Glutamatergic neuron (in vitro differentiated cells): ENCODE data around the gene CEP120. TPM values are rescaled to one million over a fixed set of nuclear protein-coding genes. Genes with fewer than 3 reads are reported as not detected.
"Not testable (repeated sequence)": the region's sequence is repeated elsewhere in the genome, so short reads cannot be mapped to it uniquely, and the experiment has no call there.

Experiments used
- DNase-seq: peaks from one replicate; pipeline ENCODE4 v3.0.0; 2022
- H3K27ac Mint-ChIP-seq: one replicate; pipeline ENCODE4 v1.8.0; 2020; ENCODE audit warnings: mild to moderate bottlenecking, mixed read lengths, inconsistent platforms; ENCODE audit not compliant: unreplicated experiment
- H3K27me3 Mint-ChIP-seq: one replicate; pipeline ENCODE4 v1.8.0; 2020; ENCODE audit warnings: mild to moderate bottlenecking, moderate library complexity, mixed read lengths, inconsistent platforms; ENCODE audit not compliant: unreplicated experiment
- H3K36me3 Mint-ChIP-seq: one replicate; pipeline ENCODE4 v1.8.0; 2020; ENCODE audit warnings: mild to moderate bottlenecking, mixed read lengths, inconsistent platforms; ENCODE audit not compliant: unreplicated experiment
- H3K4me1 Mint-ChIP-seq: one replicate; pipeline ENCODE4 v1.8.0; 2020; ENCODE audit warnings: mild to moderate bottlenecking, low read depth, mixed read lengths, inconsistent platforms; ENCODE audit not compliant: unreplicated experiment
- H3K4me3 Mint-ChIP-seq: one replicate; pipeline ENCODE4 v1.8.0; 2020; ENCODE audit warnings: mild to moderate bottlenecking, mixed read lengths, inconsistent platforms; ENCODE audit not compliant: unreplicated experiment
- H3K9me3 Mint-ChIP-seq: one replicate; pipeline ENCODE4 v1.8.0; 2020; ENCODE audit warnings: mild to moderate bottlenecking, moderate library complexity, mixed read lengths, inconsistent platforms; ENCODE audit not compliant: unreplicated experiment
- CTCF ChIP-seq: fragments of 200-600 bp; sonication (generic); IDR thresholded peaks from one replicate; pipeline ENCODE4 v1.5.0; 2021; ENCODE audit not compliant: partially characterized antibody, unreplicated experiment
- total RNA-seq: library from RNA; stranded (reverse); fragmentation: NEBNext Ultra II Directional; extraction: Animal tissue kit (Norgen Biotek cat#: 25700); gene quantifications from one replicate; pipeline ENCODE4 v1.2.1, GENCODE V29; 2021; ENCODE audit not compliant: unreplicated experiment

CEP120 gene
- total RNA-seq, 1 donor from 2014 or later: 8.2 TPM

DNA sequence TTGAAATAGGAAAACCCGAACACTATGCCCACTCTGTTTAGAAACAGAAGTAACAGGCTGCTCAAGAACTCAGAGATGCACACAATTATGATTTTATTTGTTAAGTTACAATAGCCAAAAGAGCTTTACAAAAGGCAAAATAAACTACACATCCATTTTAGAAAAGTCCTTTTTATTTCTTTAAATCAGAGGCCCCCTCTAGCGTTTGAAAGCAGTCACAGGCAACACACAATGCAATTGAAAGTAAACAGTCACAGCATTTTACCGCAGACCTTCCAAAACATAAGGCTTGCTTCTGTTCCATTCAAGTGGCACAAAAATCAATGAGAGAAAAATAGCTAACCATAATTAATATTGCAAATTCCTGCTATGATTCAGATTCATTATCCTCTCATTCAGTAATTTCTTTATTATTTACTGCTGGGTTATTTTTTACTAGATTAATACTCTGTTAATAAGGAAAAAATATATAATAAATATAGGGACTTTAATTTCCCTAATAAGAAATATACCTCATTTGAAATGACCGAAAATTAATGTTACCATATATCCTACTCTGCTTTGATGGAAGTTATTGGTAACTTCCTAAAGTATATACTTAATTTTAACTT is 78.3 kb downstream of the CEP120 start:
- Mint-ChIP-seq H3K4me1 (peaks cover 7% of the 10 kb centered on the region), H3K9me3 (no peaks in the 10 kb centered on the region), H3K4me3 (no peak overlapping the region), H3K36me3 (no peaks in the 10 kb centered on the region), H3K27me3 (no peaks in the 10 kb centered on the region), H3K27ac (no peak overlapping the region)
- peak; percentile 69 for TF ChIP-seq CTCF
- DNase-seq: no peak

DNA sequence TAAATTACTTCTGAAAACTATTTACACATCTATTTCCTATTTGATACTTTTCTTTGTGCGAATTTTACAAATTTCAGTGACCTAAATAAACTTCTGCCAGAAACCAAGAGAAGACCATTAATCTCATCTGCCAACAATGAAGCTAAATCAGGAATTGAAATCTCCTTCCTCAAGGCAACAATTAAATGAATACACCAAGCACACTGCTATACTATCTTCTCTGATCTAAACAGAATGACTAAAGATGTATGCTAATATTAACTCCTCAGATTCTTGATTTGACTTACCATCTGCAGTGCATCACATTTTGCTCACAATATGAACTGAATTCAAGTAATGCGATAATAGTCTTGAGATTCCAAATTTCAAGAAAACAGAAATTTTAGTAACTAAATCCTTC is 82.3 kb downstream of the CEP120 start:
- H3K4me3 Mint-ChIP-seq: no peak overlapping the region
- no peak for DNase-seq
- peaks cover 7% of the 10 kb centered on the region for H3K4me1 Mint-ChIP-seq
- no peaks in the 10 kb centered on the region for H3K9me3 Mint-ChIP-seq
- H3K27me3 Mint-ChIP-seq: no peaks in the 10 kb centered on the region
- TF ChIP-seq CTCF: no peak
- no peak overlapping the region for H3K27ac Mint-ChIP-seq
- no peaks in the 10 kb centered on the region for H3K36me3 Mint-ChIP-seq

DNA sequence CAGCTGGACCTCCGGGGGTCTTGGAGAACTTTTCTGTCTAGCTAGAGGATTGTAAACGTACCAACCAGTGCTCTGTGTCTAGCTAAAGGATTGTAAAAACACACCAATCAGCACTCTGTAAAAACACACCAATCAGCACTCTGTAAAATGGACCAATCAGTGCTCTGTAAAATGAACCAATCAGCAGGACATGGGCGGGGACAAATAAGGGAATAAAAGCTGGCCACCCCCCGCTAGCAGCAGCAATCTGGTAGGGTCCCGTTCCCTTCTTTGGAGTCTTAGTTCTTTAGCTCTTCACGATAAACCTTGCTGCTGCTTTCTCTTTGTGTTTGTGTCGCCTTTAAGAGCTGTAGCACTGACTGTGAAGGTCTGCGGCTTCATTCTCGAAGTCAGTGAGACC is 114.8 kb downstream of the CEP120 start:
- not testable (repeated sequence) for H3K27ac Mint-ChIP-seq, H3K36me3 Mint-ChIP-seq, H3K9me3 Mint-ChIP-seq, H3K4me3 Mint-ChIP-seq, DNase-seq, H3K4me1 Mint-ChIP-seq, H3K27me3 Mint-ChIP-seq

- H3K4me3 Mint-ChIP-seq: no peak overlapping the region
- TF ChIP-seq CTCF: no peak
- H3K4me1 Mint-ChIP-seq: no peaks in the 10 kb centered on the region
- H3K27ac Mint-ChIP-seq: no peak overlapping the region
- no peak for DNase-seq
- H3K27me3 Mint-ChIP-seq: peaks cover 2% of the 10 kb centered on the region
- peaks cover 2% of the 10 kb centered on the region for H3K9me3 Mint-ChIP-seq
- no peaks in the 10 kb centered on the region for H3K36me3 Mint-ChIP-seq
Observed at GRCh38 chr5:123305751-123306150, 117.5 kb downstream of the CEP120 start.

- DNase-seq: no peak
- Mint-ChIP-seq H3K4me3 (no peak overlapping the region), H3K27ac (no peak overlapping the region), H3K9me3 (peaks cover 5% of the 10 kb centered on the region), H3K4me1 (no peaks in the 10 kb centered on the region), H3K27me3 (peaks cover 2% of the 10 kb centered on the region), H3K36me3 (peaks cover 5% of the 10 kb centered on the region)
- TF ChIP-seq CTCF: no peak
Observed at GRCh38 chr5:123304777-123305316, 118.4 kb downstream of the CEP120 start.
